ENCODE measurements around the gene SFN.

DNA sequence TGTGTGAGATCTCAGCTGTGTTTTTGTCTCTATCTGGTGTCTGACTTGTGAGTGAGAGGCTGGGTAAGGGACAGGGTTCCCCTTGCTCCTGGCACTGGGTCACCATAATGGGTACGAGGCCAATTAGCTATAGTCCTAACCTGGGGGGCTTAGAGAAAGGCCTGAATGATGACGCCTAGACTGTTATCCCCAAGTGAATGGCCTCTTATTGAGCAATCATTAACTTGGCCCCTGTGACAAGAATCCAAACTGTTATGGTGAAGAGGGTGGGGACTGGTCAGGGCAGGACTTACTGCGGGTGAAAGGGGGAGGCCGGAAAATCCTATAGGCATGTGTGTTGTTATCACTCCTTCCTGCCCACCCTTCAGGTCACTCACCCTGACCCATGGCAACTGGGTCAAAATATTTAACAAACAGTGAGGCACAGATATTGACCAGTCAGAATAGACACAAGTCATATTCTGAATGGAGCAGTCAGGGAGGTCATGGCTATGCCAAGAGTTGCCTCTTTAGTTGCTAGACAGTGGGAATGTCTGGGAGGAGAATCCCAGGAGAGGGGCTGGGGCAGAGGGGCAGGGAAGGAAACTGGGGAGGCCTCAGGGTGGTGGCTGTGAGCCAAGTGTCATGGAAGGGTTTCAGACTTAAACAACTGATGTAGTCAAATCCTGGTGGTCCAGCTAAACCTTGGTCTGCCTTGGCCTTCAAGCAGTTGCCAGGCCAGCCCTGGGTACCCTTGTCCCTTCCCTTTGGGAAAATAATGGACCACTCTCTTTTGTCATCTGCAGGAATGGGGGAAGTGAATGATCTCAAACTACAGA, 47.6 kb downstream of the SFN start:
- TF ChIP-seq, protein P1, sequence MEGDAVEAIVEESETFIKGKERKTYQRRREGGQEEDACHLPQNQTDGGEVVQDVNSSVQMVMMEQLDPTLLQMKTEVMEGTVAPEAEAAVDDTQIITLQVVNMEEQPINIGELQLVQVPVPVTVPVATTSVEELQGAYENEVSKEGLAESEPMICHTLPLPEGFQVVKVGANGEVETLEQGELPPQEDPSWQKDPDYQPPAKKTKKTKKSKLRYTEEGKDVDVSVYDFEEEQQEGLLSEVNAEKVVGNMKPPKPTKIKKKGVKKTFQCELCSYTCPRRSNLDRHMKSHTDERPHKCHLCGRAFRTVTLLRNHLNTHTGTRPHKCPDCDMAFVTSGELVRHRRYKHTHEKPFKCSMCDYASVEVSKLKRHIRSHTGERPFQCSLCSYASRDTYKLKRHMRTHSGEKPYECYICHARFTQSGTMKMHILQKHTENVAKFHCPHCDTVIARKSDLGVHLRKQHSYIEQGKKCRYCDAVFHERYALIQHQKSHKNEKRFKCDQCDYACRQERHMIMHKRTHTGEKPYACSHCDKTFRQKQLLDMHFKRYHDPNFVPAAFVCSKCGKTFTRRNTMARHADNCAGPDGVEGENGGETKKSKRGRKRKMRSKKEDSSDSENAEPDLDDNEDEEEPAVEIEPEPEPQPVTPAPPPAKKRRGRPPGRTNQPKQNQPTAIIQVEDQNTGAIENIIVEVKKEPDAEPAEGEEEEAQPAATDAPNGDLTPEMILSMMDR (IDR thresholded peaks at IDR 0.05; ENCODE audit: insufficient read depth, low read depth, low read length), result no peak
- TF ChIP-seq EZH2 (IDR thresholded peaks at IDR 0.05; ENCODE audit: insufficient read depth, low read length), result no peak
